ENCODE results near the gene OR4N5. TPM values are rescaled to one million over a fixed set of nuclear protein-coding genes. Genes with fewer than 3 reads are reported as not detected.
"Not testable (repeated sequence)": the region's sequence is repeated elsewhere in the genome, so short reads cannot be mapped to it uniquely, and the experiment has no call there.

Gene OR4N5
- total RNA-seq = not detected

- no peak for DNase-seq (ENCODE audit: low spot score)
These were observed at the start of gene OR4N5 for GRCh38 chr14:20138520-20138919. TSS of gene OR4N5 (plus strand) at chr14:20138820. CDS start at chr14:20143736, 4,916 bp downstream.

GRCh38 chr14:20092050-20092449 is 46.6 kb upstream of the OR4N5 start:
- no peak for DNase-seq (ENCODE audit: low spot score)

GRCh38 chr14:20093442-20093841 is 45.2 kb upstream of the OR4N5 start:
- DNase-seq (ENCODE audit: low spot score) = no peak

GRCh38 chr14:20098926-20099770 is 39.5 kb upstream of the OR4N5 start:
- DNase-seq (ENCODE audit: low spot score) = not testable (repeated sequence)

GRCh38 chr14:20110438-20110837 is 28.2 kb upstream of the OR4N5 start, which contains the start of gene OR4K17:
TSS of gene OR4K17 (plus strand) at chr14:20110739. CDS start at chr14:20117500, 6,761 bp downstream.
- no peak for DNase-seq (ENCODE audit: low spot score)

GRCh38 chr14:20112321-20112720 is 26.3 kb upstream of the OR4N5 start:
- no peak for DNase-seq (ENCODE audit: low spot score)

GRCh38 chr14:20116748-20117147 is 21.9 kb upstream of the OR4N5 start:
- no peak for DNase-seq (ENCODE audit: low spot score)

GRCh38 chr14:20118795-20119194 is 19.8 kb upstream of the OR4N5 start:
- no peak for DNase-seq (ENCODE audit: low spot score)

GRCh38 chr14:20143911-20144310 is 5.3 kb downstream of the OR4N5 start:
- no peak for DNase-seq (ENCODE audit: low spot score)

GRCh38 chr14:20144820-20145219 is 6.2 kb downstream of the OR4N5 start:
- no peak for DNase-seq (ENCODE audit: low spot score)

- DNase-seq (ENCODE audit: low spot score) = no peak
These were observed 25.8 kb downstream of the OR4N5 start for GRCh38 chr14:20164462-20164861.

- DNase-seq (ENCODE audit: low spot score) = no peak
These were observed 28.5 kb downstream of the OR4N5 start for GRCh38 chr14:20167091-20167490.

GRCh38 chr14:20169852-20170251 is 31.2 kb downstream of the OR4N5 start:
- DNase-seq (ENCODE audit: low spot score) = not testable (repeated sequence)

GRCh38 chr14:20174205-20174604 is 35.6 kb downstream of the OR4N5 start:
- not testable (repeated sequence) for DNase-seq (ENCODE audit: low spot score)

GRCh38 chr14:20176330-20176729 is 37.7 kb downstream of the OR4N5 start:
- DNase-seq (ENCODE audit: low spot score) = no peak

GRCh38 chr14:20177433-20177974 is 38.9 kb downstream of the OR4N5 start:
- no peak for DNase-seq (ENCODE audit: low spot score)

GRCh38 chr14:20179218-20179617 is 40.6 kb downstream of the OR4N5 start:
- no peak for DNase-seq (ENCODE audit: low spot score)

GRCh38 chr14:20179880-20180279 is 41.3 kb downstream of the OR4N5 start:
- no peak for DNase-seq (ENCODE audit: low spot score)

GRCh38 chr14:20180486-20180885 is 41.9 kb downstream of the OR4N5 start:
- DNase-seq (ENCODE audit: low spot score) = no peak

GRCh38 chr14:20184181-20184580 is 45.6 kb downstream of the OR4N5 start:
- no peak for DNase-seq (ENCODE audit: low spot score)

- no peak for DNase-seq (ENCODE audit: low spot score)
These were observed 52.0 kb downstream of the OR4N5 start, which contains the start of gene OR11G2 for GRCh38 chr14:20190596-20190995. TSS of gene OR11G2 (plus strand) at chr14:20190896. CDS start at chr14:20197438, 6,542 bp downstream.

- DNase-seq (ENCODE audit: low spot score) = no peak
These were observed 52.8 kb downstream of the OR4N5 start for GRCh38 chr14:20191396-20191795.

GRCh38 chr14:20194101-20194500 is 55.5 kb downstream of the OR4N5 start:
- DNase-seq (ENCODE audit: low spot score) = no peak

All from ureter (tissue), 1 donor.